GM03348 (cell line): ENCODE results near the gene BLMH.

ENCODE experiments used
- DNase-seq: peaks from one replicate; pipeline ENCODE4 v3.0.0; 2012; ENCODE audit warnings: low spot score

BLMH gene, protein sequence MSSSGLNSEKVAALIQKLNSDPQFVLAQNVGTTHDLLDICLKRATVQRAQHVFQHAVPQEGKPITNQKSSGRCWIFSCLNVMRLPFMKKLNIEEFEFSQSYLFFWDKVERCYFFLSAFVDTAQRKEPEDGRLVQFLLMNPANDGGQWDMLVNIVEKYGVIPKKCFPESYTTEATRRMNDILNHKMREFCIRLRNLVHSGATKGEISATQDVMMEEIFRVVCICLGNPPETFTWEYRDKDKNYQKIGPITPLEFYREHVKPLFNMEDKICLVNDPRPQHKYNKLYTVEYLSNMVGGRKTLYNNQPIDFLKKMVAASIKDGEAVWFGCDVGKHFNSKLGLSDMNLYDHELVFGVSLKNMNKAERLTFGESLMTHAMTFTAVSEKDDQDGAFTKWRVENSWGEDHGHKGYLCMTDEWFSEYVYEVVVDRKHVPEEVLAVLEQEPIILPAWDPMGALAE

DNA sequence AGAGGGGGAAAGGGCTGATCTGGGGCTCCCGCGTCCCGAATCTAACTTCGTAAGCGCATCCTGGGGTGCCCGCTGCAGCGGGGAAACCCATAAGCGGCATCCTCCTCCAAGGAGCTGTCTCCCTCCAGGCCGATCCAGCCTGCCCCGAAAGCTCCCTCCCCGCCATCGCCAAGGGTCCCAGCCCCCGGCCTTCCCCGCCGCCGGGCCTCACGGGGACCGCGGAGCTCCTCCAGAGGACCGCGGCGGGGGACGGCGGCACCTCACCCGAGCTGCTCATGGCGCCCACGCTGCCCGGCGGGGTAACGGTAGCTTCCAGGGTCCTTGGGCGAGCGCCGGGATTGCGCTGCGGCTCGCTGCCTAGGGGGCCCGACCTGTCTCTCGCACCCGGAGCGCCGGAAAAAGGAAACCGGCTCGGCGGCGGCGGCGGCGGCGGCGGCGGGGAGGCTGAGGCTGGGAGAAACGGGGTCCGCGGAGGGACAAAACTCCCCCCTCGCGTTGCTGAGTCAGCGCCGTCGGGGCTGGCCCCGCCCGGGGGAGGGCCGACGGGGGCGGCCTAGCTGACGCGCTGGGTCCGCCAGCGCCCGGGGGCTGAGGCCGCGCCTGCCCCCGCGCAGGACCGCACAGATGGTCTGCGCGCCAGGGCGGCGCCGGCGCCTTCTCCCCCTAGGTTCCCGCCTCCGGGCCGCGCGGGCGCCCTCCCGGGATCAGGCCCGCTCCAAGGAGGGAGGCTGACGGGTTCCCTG is at the start of gene BLMH:
Gene BLMH (minus strand): TSS at position 402 of the 743 bp plus-strand sequence. CDS start 125 bp downstream, at position 277.
- DNase-seq: peak; percentile 97

GRCh38 chr17:30340801-30341356 is 49.1 kb upstream of the BLMH start:
- DNase-seq: no peak

DNA sequence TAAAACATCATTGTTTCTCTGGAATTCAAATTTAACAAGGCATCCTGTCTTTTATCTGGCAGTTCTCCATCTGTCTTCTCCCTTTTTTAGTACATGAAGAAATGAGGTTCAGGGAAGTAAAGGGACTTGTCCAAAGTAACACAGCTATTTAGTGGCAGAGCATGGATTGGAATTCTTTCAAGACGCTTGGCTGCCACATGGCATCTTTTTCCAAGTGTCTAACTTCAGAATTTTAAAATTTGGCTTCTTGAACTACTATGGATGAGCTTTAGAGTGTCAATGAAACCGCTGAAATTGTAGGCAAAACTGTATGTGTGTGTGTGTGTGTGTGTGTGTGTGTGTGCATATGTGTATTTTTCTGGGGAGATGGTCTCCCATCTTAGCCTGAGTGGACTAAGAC is 47.3 kb upstream of the BLMH start:
- no peak for DNase-seq

DNA sequence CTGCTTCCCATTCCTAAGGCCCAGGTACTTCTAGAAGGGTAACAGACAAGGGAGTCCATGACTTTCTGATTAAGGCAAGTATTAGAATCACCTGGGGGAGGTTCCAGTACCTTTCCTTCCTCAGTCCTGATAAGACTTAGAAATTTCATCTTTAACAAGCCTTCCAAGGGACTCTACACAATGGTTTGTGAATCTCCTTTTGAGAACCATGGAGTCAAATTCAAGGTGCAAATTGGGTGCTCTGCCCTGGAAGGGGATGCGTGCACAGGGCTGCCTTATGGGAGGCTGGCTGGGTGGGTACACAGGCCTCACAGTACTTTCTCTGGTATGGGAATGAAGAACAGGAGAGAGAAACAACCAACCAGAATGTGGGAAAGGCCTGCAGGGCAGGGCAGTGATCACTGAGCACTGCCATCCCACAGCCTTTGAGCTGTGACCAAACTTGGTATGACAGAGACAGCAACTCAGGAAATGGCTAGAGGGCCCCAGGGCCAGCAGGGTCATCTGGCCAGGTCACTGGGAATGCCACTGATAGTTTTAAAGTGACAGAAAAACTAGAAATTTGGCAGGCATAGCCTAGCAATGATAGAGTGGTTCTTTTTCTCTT is 45.8 kb upstream of the BLMH start:
- DNase-seq: no peak

DNA sequence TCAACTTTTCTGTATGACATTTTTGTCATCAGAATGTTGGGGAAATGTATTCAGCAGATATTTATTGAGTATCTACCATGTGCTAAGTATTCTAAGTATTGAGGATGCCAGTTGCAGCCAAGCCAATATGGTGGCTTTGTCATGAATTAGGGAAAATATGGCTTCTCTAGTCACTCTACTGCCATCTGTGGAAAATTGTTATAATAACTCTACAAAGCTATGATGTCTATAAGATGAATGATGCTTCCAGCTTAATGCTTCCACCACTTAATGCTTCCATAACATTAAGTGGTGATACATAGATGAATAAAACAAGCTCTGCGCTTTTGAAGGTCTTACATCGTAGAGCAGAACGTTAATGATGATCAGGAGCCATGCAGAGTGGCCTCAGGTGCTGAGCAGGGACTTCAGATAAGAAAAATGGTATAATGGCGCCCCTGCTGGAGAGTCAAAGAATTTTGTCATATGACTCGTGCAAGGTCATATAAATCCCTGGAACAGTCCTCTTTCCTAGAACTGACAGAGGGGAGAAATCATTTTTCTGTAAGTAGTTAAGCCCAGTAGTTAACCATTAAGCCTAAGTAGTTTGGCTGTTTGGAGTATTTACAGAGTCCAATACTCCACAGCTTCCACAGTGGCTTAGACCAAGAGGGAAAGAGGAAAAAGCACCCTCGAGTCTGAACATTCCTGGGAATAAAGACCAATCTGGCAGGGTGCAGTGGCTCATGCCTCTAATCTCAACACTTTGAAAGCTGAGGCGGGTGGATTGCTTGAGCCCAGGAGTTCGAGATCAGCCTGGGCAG is 44.8 kb upstream of the BLMH start:
- DNase-seq: peak; percentile 41

- DNase-seq: no peak
These were observed 42.7 kb upstream of the BLMH start for GRCh38 chr17:30334421-30334820.

GRCh38 chr17:30333503-30334360 is 42.0 kb upstream of the BLMH start, which contains the start of gene TMIGD1:
Gene TMIGD1, minus strand, starts transcription at chr17:30334057. Its CDS starts 1,924 bp downstream, at chr17:30332133.
- DNase-seq: no peak

DNA sequence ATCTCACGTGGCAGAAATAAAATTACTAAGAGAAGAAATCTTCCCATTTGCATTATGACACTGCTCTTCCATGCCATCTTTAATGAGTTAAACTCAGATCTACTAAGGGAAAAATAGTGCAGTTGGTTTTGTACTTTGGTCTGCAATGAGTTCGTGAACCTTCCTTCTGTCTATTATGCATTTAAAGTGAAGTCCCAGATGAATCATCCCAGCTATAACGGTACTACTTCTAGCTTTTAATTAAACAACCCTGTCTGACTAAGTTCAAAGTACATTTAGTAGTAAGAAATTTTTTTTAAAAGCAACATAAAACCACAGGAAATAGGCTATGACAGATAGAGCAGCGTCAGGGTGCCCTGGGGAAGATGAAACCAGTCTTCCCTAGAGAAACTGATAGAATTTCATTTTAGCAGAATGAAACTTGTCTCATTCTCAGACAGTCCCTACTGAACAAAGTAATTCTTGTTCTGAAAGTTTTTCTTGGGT is 40.4 kb upstream of the BLMH start:
- DNase-seq: peak; percentile 10

- no peak for DNase-seq
These were observed 35.1 kb upstream of the BLMH start for GRCh38 chr17:30326809-30327208.

DNA sequence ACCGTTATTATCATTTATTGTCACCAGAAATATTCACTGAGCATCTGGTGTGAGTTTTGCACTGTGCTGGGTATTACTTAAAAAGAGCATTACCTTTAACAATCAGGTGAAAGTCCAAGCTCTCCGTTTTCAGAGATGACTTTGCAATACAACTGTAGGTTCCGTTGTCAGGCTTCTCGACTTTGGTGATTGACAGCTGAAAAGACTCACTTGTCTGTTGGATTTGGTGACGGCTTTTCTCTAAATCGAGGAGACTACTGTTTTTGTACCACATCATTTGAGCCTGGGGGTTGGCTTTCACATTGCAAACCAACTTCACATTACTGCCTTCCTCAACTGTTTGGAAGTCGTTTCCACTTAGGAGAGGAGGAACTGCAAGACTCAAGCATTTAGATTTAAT is 33.0 kb upstream of the BLMH start:
- no peak for DNase-seq

DNA sequence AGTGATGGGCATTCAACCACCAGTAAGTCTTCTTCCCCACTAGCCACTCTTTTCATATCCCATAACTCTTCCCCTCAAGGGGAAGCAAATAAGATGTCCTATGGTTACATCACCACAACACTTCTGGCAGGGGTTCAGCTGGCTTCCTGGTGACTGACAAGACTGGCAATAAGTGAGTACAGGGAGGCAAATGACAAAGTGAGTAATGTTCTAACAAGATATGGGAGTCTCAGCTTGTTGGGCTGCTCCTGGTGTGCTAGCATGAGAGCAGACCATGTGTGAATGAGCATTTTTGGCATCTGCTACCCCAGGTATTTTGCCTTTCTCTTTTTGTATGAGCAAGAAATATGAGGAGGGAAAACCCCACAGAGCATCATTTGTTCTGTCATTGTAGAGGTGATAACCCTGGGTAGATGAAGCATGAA is 32.2 kb upstream of the BLMH start:
- DNase-seq: no peak

DNA sequence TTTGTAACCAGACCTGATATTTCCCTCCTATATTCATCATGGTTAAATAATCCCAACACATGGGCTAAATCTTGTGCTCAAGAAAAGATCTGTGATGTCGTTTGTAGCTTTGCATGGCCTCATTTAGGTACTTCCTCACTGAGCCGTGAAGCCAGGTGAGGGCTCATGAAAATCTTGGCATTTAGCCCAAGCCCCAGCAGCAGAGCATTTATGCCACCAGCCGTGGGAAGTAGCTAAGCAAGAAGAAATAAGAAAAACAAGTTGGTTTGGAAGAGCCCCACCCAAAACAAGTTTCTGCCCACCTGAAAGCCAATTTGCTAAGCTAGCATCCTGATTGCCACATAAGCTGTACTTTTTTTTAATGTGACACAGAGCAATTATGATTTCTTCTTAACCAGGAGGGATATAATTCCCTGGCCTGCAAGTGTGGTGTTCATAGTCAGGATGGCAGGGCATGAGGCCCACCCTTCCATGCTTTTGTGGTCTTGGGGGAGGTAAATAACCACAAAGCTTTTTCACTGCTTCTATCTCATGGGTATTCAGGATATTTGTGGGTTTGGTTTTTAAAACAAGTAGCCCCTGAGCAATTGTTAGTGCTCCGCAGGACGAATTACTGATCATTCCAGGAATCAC is 31.6 kb upstream of the BLMH start:
- DNase-seq: no peak

DNA sequence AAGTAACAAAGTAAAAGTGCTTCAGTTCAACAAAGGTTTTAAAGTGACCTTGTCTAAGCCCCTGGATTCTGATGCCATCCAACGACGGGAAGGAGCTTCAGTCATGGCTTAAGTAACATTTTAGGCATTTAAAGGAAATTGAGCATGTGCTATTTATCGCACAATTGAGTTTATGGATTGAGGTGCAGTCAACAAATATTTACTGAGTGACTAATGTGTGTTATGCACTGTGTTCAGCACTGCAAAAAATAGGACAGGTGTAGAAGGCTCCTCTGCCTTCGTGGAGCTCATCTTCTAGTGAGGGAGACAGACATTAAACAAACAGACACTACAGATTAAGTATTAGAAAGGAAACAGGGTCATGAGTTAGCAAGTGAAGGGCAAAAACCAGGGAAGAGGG is 29.6 kb upstream of the BLMH start:
- DNase-seq: no peak

- no peak for DNase-seq
These were observed 26.4 kb upstream of the BLMH start for GRCh38 chr17:30318155-30318554.

DNA sequence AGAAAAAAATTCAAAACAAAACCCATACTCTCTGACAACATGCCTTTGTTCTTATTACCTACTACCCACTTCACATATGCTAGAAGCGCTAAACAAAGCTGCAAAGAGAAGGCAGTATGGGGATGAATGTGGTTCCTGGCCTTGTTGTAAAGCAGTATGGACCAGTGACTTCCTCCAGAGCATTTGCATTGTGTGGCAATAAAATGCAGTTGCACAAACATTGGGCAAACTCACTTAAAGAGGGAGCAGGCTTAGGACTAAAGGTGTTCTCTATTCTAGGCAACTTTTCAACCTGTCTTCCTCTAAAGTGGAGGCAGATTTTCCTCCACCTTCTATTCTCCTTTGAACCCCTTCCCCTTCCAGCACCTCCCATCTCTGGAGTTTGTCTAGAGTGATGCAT is 25.0 kb upstream of the BLMH start:
- no peak for DNase-seq

DNA sequence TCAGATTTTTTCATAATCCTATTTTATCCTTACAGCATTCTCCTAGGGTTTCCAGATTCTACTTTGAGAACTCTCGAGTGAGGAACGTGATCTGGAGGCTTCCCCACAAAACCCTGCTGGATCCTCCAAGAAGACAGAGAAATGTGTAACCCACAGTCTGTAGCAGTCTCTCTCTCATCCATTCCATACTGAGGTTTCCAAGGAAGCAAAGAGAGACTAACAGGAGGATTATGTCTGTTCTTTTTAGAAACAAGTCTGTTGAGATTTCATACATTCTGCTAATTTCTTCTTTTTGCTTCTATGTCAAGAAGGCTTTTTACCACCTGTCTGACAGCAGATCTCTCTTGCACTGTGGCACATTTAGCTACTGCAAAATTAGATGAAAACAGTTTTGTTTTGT is 23.4 kb upstream of the BLMH start:
- no peak for DNase-seq

DNA sequence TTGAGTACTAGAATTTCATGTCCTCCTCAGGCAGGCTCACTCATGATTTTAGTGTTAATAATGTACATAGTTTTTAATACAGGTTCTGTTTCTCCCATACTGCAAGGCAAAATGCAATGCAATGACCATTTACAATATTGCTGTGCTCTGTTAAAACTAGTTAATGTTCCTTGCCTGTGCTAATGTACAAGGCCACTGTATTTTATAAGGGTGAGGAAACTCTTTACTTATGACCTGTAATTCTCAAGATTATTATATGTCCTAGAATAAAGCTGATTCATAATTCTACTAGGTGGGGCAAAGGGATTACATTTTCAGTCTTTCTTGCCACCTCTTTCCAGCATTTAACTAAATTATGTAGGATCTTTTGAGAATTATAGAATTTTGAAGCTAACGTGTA is 22.7 kb upstream of the BLMH start:
- no peak for DNase-seq

DNA sequence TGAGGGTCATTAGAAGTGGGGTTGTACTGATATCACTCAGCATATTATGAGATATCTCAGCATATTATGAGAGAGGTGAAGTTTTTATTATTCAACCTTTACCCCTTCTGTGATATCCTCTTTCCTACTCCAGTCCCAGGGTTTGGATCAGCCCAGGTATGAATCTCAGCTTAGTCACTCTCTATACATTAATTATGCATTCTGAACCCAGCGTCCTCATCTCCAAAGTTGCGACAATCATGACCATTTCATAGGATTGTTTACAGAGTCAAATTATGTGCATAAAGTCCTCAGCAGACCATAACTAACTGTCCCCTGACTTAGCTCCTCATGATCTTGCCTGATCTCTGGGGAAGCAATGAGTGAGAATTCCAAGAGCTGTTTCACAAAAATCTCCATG is 20.5 kb upstream of the BLMH start:
- no peak for DNase-seq

GRCh38 chr17:30310562-30310961 is 18.8 kb upstream of the BLMH start:
- DNase-seq: no peak

DNA sequence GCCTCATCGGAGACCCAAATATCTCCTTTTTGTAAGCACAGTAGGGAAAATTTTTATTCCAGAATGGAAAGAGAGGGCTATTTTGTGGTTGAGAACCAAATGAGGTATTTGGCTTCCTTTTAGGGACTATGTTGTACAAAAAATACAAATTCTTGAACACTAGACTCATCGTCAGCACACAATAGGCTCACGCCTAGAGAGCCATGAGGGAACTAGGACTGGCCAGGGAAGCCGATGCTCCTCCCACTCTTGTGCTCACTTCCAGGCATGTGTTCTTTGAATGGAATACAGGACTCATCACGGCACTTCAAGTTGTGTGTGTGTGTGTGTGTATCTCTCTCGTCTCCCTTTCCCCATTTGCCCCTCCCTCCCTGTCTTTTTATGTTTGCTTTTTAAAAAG is 17.8 kb upstream of the BLMH start:
- peak; percentile 21 for DNase-seq
